K562 (cell line): Measurements from ENCODE around the gene SH3BP4. TPM values are rescaled to one million over a fixed set of nuclear protein-coding genes. Genes with fewer than 3 reads are reported as not detected.

ENCODE experiments used
- ATAC-seq: fragments of 200-7000 bp; cut with Tn5 transposase; 3 replicates; pipeline ENCODE4 v1.9.1; 2020; ENCODE audit warnings: moderate library complexity
- BruUV-seq: library from RNA; stranded (reverse); fragments of 400-500 nt; replicated peaks from 2 replicates; lab custom pipeline; 2021; lab: Mats Ljungman, UMichigan
- CTCF ChIA-PET: fragments of 300-600 bp; formaldehyde crosslinking; extraction: SDS; loops from one replicate; lab custom pipeline; 2021; ENCODE audit warnings: low intra/inter-chr PET ratio; lab: Yijun Ruan, JAX
- POLR2A ChIA-PET: fragments of 300-600, 350-650 bp; sonication (Branson Sonifier 250); formaldehyde crosslinking; extraction: SDS; loops from one replicate; lab custom pipeline; 2021; ENCODE audit warnings: antibody characterized with exemption, inconsistent platforms; lab: Yijun Ruan, JAX
- DNase-seq, 4 experiments: peaks; one replicate each; pipeline versions ENCODE4 v3.0.0 to v3.0.0-alpha.2; 2011 to 2018; ENCODE audit warnings: low spot score in 3 of 4, mixed read lengths in 3 of 4; ENCODE audit errors: extremely low read depth in 1 of 4
- FAIRE-seq: peaks from 2 replicates; lab custom pipeline; 2011; peaks lifted over from hg19 to GRCh38; lab: Jason Lieb, UNC
- H2AFZ ChIP-seq: 2 replicates; pipeline ENCODE4 v1.6.0; 2011; ENCODE audit warnings: low read depth, low read length, control low read depth, inconsistent platforms
- H3K27ac ChIP-seq: fragments of 200-600 bp; 3 replicates; pipeline ENCODE4 v1.8.0; 2011; ENCODE audit warnings: low read depth, mild to moderate bottlenecking, control low read depth, inconsistent platforms, low read length, moderate library complexity, mixed read lengths; ENCODE audit errors: extremely low read depth
- H3K27me3 ChIP-seq, 2 experiments: fragments of 300-600 bp in 1 of 2; 2 replicates in 1 of 2; 3 replicates in 1 of 2; pipeline versions ENCODE4 v1.6.0 to v1.8.0; 2011; ENCODE audit warnings: inconsistent platforms in 2 of 2, low read length in 2 of 2, mild to moderate bottlenecking in 1 of 2, mixed read lengths in 1 of 2, moderate library complexity in 1 of 2; ENCODE audit not compliant: control insufficient read depth in 2 of 2, insufficient read depth in 2 of 2
- H3K36me3 ChIP-seq: fragments of 300-600 bp; 3 replicates; pipeline ENCODE4 v1.8.0; 2011; ENCODE audit warnings: mild to moderate bottlenecking, low read length, inconsistent platforms; ENCODE audit not compliant: control insufficient read depth, insufficient read depth
- H3K4me1 ChIP-seq, 2 experiments: fragments of 200-600 bp in 1 of 2; replicated peaks in 1 of 2; 2 replicates in 1 of 2; 3 replicates in 1 of 2; pipeline versions ENCODE4 v1.5.1 to v1.8.0; 2011; ENCODE audit warnings: inconsistent platforms in 2 of 2, low read length in 2 of 2, mild to moderate bottlenecking in 1 of 2, mixed read lengths in 1 of 2, moderate library complexity in 1 of 2; ENCODE audit not compliant: control insufficient read depth in 2 of 2, insufficient read depth in 2 of 2
- H3K4me2 ChIP-seq: 2 replicates; pipeline ENCODE4 v1.6.1; 2011; ENCODE audit warnings: low read length, control low read depth, inconsistent platforms, mixed read lengths; ENCODE audit not compliant: insufficient read depth
- H3K4me3 ChIP-seq: fragments of 200-600 bp; sonication (generic), shearing (Covaris generic); 2 replicates; pipeline ENCODE4 v1.5.1; 2016; ENCODE audit warnings: control low read depth, inconsistent platforms
- H3K79me2 ChIP-seq: fragments of 200-600 bp; 3 replicates; pipeline ENCODE4 v1.8.0; 2011; ENCODE audit warnings: low read length, inconsistent platforms; ENCODE audit not compliant: control insufficient read depth, insufficient read depth
- H3K9ac ChIP-seq, 2 experiments: 2 replicates each; pipeline versions ENCODE4 v1.6.0 to v1.6.1; 2011; ENCODE audit warnings: low read depth in 2 of 2, low read length in 2 of 2, control low read depth in 1 of 2, inconsistent platforms in 1 of 2, mild to moderate bottlenecking in 1 of 2, mixed read lengths in 1 of 2; ENCODE audit not compliant: insufficient read depth in 1 of 2
- H3K9me1 ChIP-seq: one replicate; pipeline ENCODE4 v1.6.0; 2011; ENCODE audit warnings: inconsistent platforms, mild to moderate bottlenecking, low read length, moderate library complexity; ENCODE audit not compliant: control insufficient read depth, insufficient read depth
- H3K9me3 ChIP-seq: replicated peaks from 2 replicates; pipeline ENCODE4 v1.5.1; 2011; ENCODE audit warnings: low read depth, low read length, inconsistent platforms; ENCODE audit not compliant: control insufficient read depth, insufficient read depth
- H4K20me1 ChIP-seq: replicated peaks from 2 replicates; pipeline ENCODE4 v1.6.1; 2011; ENCODE audit warnings: low read length, inconsistent platforms, mixed read lengths; ENCODE audit not compliant: control insufficient read depth, insufficient read depth
- CBFB ChIP-seq: sonication (generic); formaldehyde crosslinking; IDR thresholded peaks from 2 replicates; pipeline ENCODE4 v1.4.0; 2020; ENCODE audit warnings: mild to moderate bottlenecking, missing genetic modification reagents
- HNRNPUL1 ChIP-seq: fragments of 200-400 bp; formaldehyde crosslinking; IDR thresholded peaks from 2 replicates; pipeline ENCODE4 v1.6.1; 2017; ENCODE audit warnings: low read length
- NCOA2 ChIP-seq, 2 experiments: fragments of 450-650 bp; IDR thresholded peaks; 2 replicates each; pipeline ENCODE4 v1.6.1; 2018; ENCODE audit warnings: mild to moderate bottlenecking in 2 of 2, moderate library complexity in 1 of 2; ENCODE audit not compliant: partially characterized antibody in 2 of 2
- NCOA6 ChIP-seq: fragments of 450-650 bp; IDR thresholded peaks from 2 replicates; pipeline ENCODE4 v1.6.1; 2017; ENCODE audit warnings: mild to moderate bottlenecking
- SMARCC2 ChIP-seq: fragments of 450-650 bp; IDR thresholded peaks from 2 replicates; pipeline ENCODE4 v1.6.1; 2017; ENCODE audit warnings: antibody characterized with exemption, moderate library complexity, mild to moderate bottlenecking, low read depth
- SUPT5H ChIP-seq: fragments of 450-650 bp; IDR thresholded peaks from 2 replicates; pipeline ENCODE4 v1.6.1; 2016
- TARDBP ChIP-seq: fragments of 450-650 bp; IDR thresholded peaks from 2 replicates; pipeline ENCODE4 v1.6.1; 2016
- TRIM24 ChIP-seq, 2 experiments: fragments of 450-650 bp; IDR thresholded peaks; 2 replicates each; pipeline ENCODE4 v1.6.1; 2016
- ZNF561 ChIP-seq: fragments of 450-650 bp; formaldehyde crosslinking; conservative IDR thresholded peaks from 2 replicates; pipeline ENCODE4 v1.4.0; 2020; ENCODE audit warnings: mild to moderate bottlenecking, moderate library complexity
- ZNF830 ChIP-seq: fragments of 250-450 bp; sonication (Bioruptor Pico); IDR thresholded peaks from 2 replicates; pipeline ENCODE4 v1.5.0; 2021; ENCODE audit warnings: mild to moderate bottlenecking
- ZSCAN32 ChIP-seq: fragments of 450-650 bp; formaldehyde crosslinking; IDR thresholded peaks from 2 replicates; pipeline ENCODE4 v1.4.0; 2020; ENCODE audit warnings: mild to moderate bottlenecking, moderate library complexity
- WGBS: fragments of 100-300 bp; shearing (Covaris generic); methylation state at CpG from one replicate; pipeline ENCODE4 v1.1.6; 2016; ENCODE audit warnings: low coverage, mixed read lengths; ENCODE audit not compliant: insufficient coverage; ENCODE audit errors: missing lambda C conversion rate; 5-methylcytosine and 5-hydroxymethylcytosine counted together
- in situ Hi-C: fragments of 300-500 bp; cut with MboI; formaldehyde crosslinking; loops from 4 replicates; pipeline ENCODE4 v1.15.0; 2018; ENCODE audit warnings: inconsistent platforms, mixed read lengths
- intact Hi-C: fragments of 100-400 bp; cut with micrococcal nuclease; formaldehyde crosslinking; loops from 2 replicates; pipeline ENCODE4 v1.14.2; 2022
- polyA plus RNA-seq, 8 experiments: library from polyadenylated mRNA; depleted of rRNA in 4 of 8; stranded (reverse) in 5 of 8; unstranded in 3 of 8; fragments of >200 nt; fragmentation: Nextera tagmentation in 2 of 8; fragmentation: Illumina TruSeq in 1 of 8; extraction: Ambion mirVana in 2 of 8; extraction: Trizol in 1 of 8; gene quantifications; 2 replicates each; pipeline versions ENCODE4 v1.2.1 to v1.2.3, GENCODE V29; 2011 to 2014; ENCODE audit warnings: inconsistent platforms in 1 of 8, missing spikeins in 1 of 8
- total RNA-seq, 7 experiments: library from RNA; depleted of rRNA in 6 of 7; stranded (reverse); fragments of >200 nt in 6 of 7; fragmentation: Illumina TruSeq in 2 of 7; extraction: Trizol in 2 of 7; gene quantifications; 2 replicates each; pipeline versions ENCODE4 v1.2.1 to v1.2.3, GENCODE V29; 2011 to 2021; ENCODE audit warnings: low replicate concordance in 1 of 7
- TF ChIP-seq, protein P1 (sequence below): sonication (generic); formaldehyde crosslinking; IDR thresholded peaks from 2 replicates; pipeline ENCODE4 v1.8.0; 2022; ENCODE audit warnings: missing genetic modification reagents, mild to moderate bottlenecking, moderate library complexity, borderline replicate concordance
- TF ChIP-seq, protein P2 (sequence below): fragments of 450-650 bp; IDR thresholded peaks from 2 replicates; pipeline ENCODE4 v1.6.1; 2018; ENCODE audit warnings: mild to moderate bottlenecking, low read depth; ENCODE audit not compliant: partially characterized antibody
- TF ChIP-seq, protein P3 (sequence below), 3 experiments: IDR thresholded peaks in 2 of 3; conservative IDR thresholded peaks in 1 of 3; 2 replicates each; pipeline ENCODE4 v1.5.1; 2011 to 2012; ENCODE audit warnings: low read length in 3 of 3, mild to moderate bottlenecking in 3 of 3, control low read depth in 2 of 3, improper control_type of control experiment in 1 of 3, inconsistent platforms in 1 of 3, low read depth in 1 of 3, mixed read lengths in 1 of 3, moderate library complexity in 1 of 3; ENCODE audit not compliant: insufficient read depth in 2 of 3

Gene SH3BP4
- total and polyA plus RNA-seq, 9 of the 15 experiments (the other 6 are each of a cell fraction or from before 2014, with no cell fraction given) = 0.03 to 0.28 (median 0.27) TPM; not detected in 6

DNA sequence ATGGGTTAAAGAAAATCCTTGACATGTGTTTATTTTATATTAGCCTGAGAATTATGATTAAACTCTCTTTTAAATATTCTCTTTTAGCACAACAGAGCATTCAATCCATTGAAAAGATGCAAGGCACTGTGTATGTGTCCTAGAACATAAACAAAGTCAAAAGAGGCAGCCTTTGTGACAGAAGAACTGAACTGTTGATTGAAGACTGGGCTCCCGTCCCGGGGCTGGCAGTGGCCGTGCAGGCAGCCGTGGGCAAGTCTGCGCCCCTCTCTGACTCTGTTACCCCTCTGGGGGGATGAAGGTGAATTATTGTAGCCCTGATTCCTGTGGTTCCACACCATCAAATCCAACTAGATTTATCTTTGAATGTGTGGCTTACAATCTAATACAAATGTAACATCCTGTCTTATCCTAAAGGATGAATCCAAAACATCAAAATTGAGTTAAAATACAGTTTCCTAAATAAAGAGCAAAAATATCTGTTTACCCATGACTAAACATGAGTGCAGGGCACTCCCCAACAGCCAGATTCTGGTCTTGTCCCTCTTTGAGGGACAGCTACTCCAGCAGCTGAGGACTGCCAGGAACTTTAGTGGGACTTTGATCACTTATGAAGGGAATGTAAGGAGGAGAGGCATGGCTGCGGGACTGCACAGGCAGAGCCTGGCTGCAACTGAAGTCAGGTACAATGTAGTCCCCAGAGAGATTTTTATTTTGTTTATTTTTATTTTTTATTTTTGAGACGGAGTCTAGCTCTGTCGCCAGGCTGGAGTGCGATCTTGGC, 37.3 kb upstream of the SH3BP4 start (continued):
- TF ChIP-seq, protein P1, sequence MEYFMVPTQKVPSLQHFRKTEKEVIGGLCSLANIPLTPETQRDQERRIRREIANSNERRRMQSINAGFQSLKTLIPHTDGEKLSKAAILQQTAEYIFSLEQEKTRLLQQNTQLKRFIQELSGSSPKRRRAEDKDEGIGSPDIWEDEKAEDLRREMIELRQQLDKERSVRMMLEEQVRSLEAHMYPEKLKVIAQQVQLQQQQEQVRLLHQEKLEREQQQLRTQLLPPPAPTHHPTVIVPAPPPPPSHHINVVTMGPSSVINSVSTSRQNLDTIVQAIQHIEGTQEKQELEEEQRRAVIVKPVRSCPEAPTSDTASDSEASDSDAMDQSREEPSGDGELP (CRISPR knock-in tag) = no peak
- TF ChIP-seq SMARCC2 = no peak
- TF ChIP-seq SUPT5H = no peak

DNA sequence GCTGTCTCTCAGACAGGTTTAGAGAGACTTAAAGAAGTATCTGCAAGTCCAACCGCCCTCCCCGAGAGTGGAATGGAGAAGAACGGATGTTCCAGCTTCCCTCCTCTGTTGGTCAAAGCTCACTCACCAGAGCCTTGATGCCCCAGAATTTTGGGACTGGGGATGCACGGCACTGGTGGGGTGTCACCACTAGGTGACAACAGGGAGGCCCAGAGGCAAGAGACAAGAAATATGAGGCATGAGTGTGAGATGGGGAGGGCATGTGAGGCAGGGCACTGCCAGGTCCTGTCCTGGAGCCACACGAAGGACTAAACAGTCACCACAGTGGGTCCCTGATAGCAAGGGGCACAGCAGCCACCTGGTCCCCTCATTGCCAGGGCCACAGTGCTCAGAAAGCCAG, 35.1 kb upstream of the SH3BP4 start:
- no peaks in the 10 kb centered on the region for H3K4me1 ChIP-seq
- no TSS peak for BruUV-seq
- DNase-seq (no peak), ATAC-seq (no peak), FAIRE-seq (no peak)
- no peak overlapping the region for H3K9ac ChIP-seq
- peaks cover 0 to 6% of the 10 kb centered on the region in 2 experiments; a peak in 3 of 5 replicates for H3K27me3 ChIP-seq
- H4K20me1 ChIP-seq = no peaks in the 10 kb centered on the region
- no peak overlapping the region for H3K27ac ChIP-seq
- H3K79me2 ChIP-seq = no peaks in the 10 kb centered on the region
- TF ChIP-seq TRIM24 (IDR thresholded peaks at IDR 0.05) (no peak), TARDBP (no peak), ZNF830 (CRISPR knock-in tag) (no peak), CBFB (CRISPR knock-in tag) (no peak), ZNF561 (CRISPR knock-in tag) (no peak), HNRNPUL1 (no peak), NCOA2 (IDR thresholded peaks at IDR 0.05; ENCODE audit: partially characterized antibody in 2 of 2) (no peak), NCOA6 (no peak), ZSCAN32 (CRISPR knock-in tag) (no peak)
- TF ChIP-seq, protein P2, sequence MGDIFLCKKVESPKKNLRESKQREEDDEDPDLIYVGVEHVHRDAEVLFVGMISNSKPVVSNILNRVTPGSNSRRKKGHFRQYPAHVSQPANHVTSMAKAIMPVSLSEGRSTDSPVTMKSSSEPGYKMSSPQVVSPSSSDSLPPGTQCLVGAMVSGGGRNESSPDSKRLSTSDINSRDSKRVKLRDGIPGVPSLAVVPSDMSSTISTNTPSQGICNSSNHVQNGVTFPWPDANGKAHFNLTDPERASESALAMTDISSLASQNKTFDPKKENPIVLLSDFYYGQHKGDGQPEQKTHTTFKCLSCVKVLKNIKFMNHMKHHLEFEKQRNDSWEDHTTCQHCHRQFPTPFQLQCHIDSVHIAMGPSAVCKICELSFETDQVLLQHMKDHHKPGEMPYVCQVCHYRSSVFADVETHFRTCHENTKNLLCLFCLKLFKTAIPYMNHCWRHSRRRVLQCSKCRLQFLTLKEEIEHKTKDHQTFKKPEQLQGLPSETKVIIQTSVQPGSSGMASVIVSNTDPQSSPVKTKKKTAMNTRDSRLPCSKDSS = no peak
- TF ChIP-seq, protein P3, sequence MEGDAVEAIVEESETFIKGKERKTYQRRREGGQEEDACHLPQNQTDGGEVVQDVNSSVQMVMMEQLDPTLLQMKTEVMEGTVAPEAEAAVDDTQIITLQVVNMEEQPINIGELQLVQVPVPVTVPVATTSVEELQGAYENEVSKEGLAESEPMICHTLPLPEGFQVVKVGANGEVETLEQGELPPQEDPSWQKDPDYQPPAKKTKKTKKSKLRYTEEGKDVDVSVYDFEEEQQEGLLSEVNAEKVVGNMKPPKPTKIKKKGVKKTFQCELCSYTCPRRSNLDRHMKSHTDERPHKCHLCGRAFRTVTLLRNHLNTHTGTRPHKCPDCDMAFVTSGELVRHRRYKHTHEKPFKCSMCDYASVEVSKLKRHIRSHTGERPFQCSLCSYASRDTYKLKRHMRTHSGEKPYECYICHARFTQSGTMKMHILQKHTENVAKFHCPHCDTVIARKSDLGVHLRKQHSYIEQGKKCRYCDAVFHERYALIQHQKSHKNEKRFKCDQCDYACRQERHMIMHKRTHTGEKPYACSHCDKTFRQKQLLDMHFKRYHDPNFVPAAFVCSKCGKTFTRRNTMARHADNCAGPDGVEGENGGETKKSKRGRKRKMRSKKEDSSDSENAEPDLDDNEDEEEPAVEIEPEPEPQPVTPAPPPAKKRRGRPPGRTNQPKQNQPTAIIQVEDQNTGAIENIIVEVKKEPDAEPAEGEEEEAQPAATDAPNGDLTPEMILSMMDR (IDR thresholded peaks at IDR 0.05 in 2 of 3, conservative IDR thresholded peaks at IDR 0.05 in 1 of 3; ENCODE audit: insufficient read depth in 2 of 3, low read depth in 1 of 3, low read length in 3 of 3) = no peak
- no peak overlapping the region for H3K4me3 ChIP-seq
- ChIA-PET POLR2A (no interaction called here), CTCF (no interaction called here)
- in situ Hi-C loops (no loop called here), intact Hi-C loops (no loop called here)
- no peaks in the 10 kb centered on the region for H3K9me3 ChIP-seq
- WGBS = 0% methylated on average over 5 of the region's 5 CpGs
- H3K9me1 ChIP-seq = no peaks in the 10 kb centered on the region
- no peak overlapping the region for H3K4me2 ChIP-seq
- H3K36me3 ChIP-seq = no peaks in the 10 kb centered on the region
- no peak overlapping the region for H2AFZ ChIP-seq
